GM18511 (cell line): ENCODE results near the gene CFAP97D1.

Experiments used
- ATAC-seq: cut with Tn5 transposase; IDR thresholded peaks from one replicate; pipeline ENCODE4 v1.9.1; 2021; ENCODE audit warnings: mild to moderate bottlenecking, moderate library complexity; ENCODE audit not compliant: unreplicated experiment

CFAP97D1 gene

DNA sequence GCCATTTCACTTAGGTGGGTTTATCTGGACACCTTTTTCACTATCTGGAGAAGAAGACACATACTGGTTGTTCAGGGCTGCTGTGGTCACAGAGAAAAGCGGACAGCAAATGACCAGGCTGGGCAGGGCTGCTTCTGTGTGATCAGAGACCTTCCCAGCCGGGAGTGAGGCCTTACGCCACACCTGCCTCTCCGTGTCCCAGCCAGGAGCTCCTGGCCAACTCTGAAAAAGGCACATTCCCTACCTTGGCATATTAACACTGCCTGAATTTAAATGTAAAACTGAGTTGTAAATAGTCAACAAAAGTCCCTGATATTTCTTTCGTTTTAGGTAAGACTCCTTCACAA is 12.5 kb upstream of the CFAP97D1 start:
- no peak for ATAC-seq

DNA sequence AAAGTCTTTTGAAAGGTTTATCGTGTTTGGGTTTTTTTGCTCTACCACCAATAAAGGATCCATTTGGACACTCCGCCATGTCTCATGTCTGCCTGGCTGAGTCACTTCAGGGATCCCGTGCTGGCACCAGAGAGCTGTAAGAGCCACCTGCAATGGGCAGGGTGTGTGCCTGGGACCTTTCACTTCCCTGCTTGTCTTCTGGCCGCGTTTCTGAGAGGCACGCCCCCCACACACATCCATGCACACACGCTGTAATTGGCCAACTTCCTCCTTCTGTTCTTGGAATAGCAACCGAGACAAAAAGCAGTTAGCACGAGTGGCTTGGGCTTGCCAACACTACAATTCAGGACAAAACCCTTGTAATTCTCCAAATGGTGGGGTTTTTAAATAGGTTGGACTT is 11.9 kb upstream of the CFAP97D1 start:
- no peak for ATAC-seq

DNA sequence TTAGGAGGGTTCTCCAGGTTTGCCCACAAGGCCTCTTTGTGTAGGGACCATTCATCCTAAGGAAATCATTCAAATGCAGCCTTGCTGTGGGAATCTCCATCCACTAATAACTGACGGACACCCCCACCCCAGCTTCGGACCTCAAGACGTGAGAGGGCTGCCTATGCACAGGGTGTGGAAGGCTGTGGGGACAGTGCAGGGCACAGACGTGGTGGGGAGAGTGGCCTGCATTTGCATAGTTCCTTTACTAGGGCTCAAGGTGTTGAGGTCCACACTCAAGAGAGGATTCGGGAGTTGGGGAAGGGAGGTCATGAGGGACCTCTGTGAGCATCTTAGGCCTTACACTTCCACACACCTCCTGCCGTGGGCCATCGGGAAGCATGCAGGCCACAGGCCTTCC is 11.3 kb upstream of the CFAP97D1 start:
- no peak for ATAC-seq

DNA sequence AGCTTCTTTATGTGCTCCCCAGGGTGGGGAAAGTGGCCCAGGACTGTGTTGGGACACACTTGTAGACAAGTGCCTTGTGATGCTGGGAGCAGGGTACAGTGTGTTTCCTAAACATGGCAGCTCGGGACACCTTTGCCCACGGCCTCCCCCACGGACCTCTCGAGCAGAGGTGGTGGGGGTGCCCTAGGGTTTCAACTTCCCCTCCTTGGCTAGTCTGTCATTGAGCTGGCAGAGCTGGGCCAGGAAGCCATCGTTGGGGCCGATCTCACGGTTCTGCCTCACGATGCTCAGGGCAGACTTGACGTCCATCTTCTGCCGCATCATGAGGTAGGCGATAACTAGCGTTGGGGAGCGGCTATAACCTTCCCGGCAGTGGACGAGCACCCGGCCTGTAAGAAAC is 10.8 kb upstream of the CFAP97D1 start:
- ATAC-seq = no peak

DNA sequence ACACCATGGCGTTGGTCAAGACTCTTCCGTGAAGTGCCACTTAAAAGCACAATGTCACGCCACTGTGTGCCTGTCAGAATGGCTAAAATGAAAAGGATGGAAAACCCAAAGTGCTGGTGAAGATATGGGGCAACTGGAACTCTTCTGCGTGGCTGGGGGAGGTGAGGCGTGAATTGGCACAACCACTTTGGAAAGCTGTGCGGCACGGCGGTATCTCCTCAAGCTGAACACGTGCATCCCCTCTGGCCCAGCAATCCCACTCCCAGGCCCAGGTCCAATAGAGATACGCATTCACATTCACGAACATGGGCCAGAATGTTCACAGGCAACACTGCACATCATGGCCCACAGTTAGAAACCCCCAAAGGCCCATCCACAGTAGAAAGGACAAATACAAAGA is 10.4 kb upstream of the CFAP97D1 start:
- no peak for ATAC-seq

DNA sequence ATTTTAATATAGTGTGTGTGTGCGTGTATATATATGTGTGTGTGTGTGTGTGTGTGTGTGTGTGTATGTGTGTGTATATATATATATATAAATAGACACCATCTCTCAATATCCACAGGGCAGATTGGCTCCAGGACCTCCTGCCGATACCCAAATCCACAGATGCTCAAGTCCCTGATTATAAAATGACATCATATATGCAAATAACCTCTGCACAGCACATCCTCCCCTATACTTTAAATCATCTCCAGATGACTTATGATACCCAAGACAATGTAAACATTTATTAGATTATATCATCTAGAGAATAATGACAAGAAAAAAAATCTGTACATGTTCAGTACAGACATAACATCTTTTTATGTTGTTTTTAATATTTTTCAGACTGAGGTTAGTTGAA is 9.3 kb upstream of the CFAP97D1 start:
- ATAC-seq = no peak

DNA sequence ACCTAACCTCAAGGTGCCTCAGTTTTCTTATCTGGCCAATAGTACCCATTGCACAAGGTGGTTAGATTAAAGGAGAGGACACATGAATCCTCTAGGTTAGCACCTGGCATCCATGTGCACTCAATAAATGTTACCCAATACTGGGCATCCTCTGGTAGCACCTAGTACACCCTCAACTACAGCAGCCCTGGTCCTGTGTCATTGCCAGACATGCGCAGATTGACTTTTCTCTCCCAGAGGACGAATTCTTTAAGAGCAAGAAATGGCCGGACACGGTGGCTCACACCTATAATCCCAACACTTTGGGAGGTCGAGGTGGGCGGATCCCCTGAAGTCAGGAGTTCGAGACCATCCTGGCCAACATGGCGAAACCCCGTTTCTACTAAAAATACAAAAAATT is 8.8 kb upstream of the CFAP97D1 start:
- ATAC-seq = no peak

DNA sequence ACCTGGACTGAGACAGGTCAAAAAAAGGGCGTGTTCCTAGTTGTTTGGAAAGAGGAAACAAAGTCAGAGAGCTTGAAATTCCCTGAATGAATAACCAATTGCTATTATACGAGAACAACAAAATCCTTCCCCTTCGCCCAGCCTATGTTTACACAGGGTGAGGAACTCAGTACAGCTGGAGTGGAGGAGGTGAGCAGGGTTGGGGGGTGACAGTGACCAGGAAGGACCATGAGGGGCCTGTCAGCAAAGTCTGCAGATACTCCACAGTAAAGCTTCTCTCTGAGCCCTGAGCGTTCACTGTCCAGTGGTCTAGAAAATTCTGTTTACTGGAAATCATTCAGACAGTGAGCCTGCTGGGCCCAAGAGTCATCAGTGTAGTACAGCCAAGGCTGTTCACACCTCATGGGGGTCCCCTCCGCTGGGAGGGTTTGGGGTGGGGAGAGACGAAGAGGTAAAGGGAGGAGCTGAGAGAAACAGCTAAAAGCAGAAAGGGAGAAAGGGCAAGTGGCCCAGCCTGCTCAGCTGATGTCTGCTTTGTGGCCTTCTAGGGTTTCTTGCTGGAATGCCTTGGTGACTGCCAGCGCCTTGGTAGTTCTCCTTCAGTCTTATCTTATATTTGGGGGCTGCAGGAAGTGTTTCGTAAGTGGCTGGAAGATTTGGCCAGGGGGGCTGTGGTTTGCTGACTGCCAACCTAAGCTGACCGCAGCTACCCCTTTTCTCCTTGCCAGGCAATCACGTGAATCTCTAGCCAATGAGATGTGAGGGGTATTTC is 7.2 kb upstream of the CFAP97D1 start:
- ATAC-seq = no peak

DNA sequence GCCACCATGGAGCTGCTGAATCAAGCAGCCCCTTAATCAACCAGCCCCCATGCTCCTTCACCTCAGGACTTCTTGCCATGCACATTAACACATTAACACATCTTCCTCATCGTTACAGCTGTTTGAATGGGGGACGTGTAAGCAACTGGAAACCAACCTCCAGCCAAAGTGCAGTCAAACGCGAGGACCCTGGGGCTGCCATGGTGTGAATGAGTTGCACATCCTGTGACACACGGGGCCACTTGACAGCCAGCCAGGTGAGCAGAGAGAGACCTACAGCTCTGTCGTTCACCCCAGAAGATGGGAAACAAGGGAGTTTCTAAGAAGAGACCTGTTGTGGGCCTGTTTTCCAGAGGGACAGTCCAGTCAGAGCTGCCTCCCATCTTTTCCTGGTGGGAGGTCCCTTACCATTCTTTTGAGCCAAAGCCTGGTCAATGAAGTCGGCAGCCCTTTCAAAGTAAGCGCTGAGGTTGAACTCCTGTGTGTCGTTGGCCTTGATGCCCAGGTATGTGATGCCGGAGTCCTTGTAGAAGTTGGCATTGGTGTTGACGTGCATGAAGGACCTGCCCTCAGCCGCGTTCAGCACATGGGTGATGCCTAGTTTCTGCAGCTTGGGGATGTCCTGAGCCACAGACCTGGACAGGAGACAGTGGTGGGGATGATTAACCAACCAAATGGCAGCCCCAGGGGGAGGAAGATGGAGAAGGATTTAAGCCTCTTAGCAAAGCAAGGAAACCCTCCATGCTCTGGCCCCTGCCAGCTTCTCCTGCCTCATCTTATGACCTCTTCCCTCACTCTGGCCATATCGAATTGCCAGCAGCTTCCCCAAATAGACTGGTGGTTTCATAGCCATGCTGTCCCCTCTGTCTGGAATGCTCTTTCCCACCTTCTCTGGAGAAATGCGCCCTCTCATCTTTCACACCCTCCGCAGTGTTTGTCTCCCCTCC is 5.7 kb upstream of the CFAP97D1 start:
- ATAC-seq = no peak

DNA sequence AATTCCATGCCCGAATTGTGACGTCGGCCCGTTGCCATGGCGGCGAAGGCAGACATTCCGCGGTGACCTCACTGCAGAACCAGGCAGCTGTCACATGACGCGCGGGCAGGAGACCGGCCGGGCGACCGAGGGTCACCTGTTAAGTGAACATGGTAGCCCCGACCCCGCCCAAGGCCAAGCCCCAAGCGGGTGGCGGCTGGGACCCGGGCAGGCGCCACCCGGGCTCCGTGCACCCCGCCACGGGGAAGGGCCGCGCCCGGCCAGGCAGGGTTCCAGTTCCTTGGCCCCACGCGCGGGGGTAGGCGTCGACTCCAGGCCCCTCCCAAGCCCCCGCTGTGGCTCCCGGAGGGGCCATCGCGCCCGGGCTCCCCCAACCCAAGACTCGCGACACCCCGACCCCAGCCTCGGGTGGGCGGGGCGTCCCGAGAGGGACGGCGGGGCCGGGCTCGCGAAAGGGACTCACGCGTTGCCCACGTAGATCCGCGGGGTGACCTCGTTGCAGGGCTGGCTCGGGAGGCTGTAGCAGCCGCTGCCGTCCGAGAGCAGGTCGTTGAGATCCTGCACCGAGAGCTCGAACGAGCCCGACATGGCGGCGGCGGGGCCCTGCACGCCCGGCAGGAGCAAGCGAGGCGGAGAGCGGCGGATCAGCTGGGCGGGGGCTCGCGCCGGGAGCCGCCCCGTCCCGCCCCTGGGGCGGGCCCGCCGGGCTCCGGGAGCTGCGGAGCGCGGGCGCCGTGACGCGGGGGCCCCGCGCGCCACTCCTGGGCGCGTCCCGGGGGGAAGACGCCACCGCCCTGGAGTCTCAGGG is 1.7 kb upstream of the CFAP97D1 start, which contains the start of gene DUSP3:
TSS of gene DUSP3 (minus strand) at position 641 of the 808 bp plus-strand sequence. CDS start at position 588, 53 bp downstream.
- peak; percentile 90 for ATAC-seq

DNA sequence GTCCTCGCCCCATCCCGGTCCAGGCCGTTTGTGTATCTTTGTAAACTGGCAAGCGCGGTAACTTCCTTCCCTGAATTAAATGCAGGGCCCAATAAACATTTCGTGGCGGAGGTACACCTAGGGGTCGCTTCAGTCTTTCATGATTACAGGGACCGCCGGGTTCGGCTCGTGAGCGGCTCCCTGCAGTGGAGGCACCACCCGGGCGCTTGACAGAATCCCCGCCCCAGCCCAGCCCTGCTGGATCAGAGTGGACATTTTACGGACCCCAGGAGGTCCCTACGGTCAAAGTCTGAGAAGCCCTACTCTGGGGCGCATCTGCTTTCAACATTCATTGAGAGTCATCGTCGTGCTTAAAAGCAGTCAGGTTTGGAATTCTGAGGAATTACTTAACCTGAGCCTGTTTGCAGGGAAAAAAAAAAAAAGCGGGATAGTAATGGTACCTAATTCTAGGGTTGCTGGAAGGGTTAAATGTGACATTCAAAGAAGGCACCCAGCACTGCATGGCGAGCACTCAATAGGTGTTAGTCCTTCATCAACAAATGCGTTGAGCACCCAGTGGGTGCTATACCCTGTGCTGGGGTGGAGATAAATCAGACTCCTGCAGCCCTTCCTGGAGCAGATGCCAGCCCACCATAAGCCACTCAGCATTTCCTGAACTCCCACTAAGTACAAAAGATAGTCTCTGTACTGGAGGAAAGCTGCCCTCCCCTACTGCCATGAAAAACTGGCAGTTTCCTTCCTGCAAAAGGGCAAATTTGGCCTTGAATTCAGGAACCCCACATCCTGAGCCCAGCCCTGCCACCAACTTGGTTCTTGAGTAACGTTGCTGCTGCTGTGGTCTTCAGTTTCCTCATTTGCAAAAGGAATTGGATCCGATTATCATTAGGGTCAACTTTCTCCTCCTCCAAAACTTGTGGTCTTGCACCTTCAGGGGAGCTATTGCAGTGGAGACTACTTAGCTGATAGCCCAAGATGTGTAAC is 800 bp upstream of the CFAP97D1 start:
- ATAC-seq = peak; percentile 39

DNA sequence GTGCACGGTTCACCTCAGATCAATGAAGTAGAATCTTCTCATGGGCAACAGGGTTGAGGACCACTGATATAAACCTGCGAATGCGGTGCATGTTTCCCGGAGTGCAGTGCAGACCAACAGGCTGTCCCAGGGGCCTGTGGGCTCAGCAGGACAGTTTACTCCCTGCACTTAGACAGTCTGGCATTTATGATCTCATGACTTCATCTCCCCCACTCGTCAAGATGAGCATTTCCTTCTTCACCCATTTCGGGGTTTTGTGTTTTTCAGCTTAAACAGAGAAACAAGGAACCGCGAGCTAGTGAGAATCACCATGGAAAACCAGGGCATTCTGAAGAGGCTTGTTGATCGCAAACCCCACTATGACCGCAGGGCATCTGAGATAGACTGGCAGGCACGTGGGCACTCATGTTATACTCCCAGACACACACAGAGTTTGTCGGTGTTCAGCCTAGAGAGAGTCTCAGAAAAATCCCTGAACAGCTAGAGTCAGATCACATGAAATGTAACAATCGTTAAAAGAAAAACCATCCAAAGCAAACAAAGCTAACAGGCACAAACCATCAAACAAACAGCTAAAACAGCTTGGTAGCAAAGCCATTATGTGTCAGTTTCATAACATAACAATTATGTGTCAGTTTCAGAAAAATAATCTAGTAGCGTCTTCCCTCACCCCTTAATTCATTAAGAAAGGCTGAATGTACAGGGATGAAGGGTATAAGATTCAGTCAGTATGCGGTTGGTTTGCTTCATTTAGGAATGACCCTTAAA is 2.9 kb downstream of the CFAP97D1 start:
- ATAC-seq = no peak

DNA sequence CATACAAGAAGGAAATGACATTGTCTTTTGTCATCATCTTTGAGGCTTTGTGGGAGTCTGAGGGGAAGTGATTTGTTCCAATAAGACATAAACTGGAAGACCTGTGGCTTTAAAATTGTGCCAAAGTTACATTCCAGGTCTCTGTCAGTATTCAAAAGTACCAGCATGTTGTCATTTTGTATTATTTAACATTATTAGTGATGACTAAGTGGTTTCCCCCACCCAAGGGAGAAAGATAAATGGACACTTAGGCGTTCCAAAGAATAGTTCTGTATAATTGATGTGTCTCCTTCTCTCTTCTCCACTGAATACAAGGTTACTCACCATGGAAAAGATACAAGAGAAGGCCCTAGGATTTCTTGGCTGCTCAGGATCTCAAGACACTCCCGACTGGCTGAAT is 3.8 kb downstream of the CFAP97D1 start:
- ATAC-seq = no peak

DNA sequence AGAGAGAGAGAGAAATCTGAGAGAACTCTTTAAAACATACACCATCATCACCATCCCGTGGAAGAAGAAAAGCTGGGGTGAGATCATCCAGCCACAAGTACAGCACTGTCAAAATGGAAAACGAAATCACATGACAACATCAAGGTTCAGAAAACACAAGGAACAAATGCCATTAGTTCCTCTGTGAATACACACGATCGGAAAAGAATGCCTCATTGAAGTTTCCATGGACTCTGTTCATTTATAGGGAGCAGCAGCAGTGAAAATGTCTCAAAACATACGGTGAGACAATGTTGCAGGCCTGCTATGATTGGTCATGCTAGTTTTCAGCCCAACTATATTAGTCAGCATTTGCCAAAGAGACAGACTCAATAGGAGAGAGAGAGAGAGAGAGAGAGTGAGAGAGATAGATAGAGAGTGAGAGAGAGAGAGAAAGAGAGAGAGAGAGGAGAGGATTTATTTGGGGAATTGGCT is 4.4 kb downstream of the CFAP97D1 start:
- ATAC-seq = no peak

DNA sequence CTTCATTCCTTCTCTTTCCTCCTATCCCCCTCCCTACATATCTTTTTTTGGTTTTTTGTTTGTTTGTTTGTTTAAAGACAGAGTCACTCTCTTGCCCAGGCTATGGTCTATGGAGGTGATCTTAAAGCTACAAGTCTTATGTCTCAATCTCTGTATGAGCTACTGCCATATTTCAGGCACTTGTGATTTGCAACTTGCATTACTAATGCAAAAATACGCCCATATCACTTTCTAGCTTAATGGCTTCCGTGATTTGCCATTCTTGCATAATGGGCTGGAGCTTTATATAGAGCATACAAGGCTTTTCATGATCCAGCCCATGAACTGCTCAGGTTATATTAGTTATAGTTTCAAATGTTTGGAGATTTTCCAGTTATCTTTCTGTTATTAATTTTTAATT is 7.5 kb downstream of the CFAP97D1 start:
- no peak for ATAC-seq

DNA sequence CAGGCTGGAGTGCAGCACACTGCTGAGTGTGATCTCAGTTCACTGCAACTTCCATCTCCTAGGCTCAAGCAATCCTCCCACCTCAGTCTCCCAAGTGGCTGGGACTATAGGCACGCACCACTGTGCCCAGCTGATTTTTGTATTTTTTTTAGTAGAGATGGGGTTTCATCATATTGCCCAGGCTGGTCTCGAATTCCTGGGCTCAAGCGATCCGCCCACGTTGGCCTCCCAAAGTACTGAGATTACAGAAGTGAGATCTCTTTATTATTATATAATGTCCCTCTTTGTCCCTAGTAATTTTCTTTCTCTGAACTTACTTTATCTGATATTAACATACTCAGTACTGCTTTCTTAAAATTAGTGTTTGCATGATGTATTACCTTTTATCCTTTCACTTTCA is 8.3 kb downstream of the CFAP97D1 start:
- ATAC-seq = no peak

DNA sequence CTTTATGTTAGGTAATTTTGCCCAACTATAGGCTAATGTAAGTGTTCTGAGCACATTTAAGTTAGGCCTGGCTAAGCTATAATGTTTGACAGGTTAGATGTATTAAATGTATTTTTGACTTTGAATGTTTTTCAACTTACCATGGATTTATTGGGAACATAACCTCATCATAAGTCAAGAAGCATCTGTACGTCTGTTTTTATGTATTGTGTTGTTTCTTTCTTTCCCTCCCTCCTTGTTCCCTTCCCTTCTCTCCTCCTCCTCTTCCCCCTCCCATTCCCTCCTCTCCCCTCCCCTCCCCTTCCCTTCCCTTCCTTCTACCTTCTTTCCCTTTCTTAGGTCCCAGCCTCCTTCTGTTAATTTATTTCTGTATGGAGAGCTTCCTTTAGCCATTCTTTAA is 9.2 kb downstream of the CFAP97D1 start:
- no peak for ATAC-seq

DNA sequence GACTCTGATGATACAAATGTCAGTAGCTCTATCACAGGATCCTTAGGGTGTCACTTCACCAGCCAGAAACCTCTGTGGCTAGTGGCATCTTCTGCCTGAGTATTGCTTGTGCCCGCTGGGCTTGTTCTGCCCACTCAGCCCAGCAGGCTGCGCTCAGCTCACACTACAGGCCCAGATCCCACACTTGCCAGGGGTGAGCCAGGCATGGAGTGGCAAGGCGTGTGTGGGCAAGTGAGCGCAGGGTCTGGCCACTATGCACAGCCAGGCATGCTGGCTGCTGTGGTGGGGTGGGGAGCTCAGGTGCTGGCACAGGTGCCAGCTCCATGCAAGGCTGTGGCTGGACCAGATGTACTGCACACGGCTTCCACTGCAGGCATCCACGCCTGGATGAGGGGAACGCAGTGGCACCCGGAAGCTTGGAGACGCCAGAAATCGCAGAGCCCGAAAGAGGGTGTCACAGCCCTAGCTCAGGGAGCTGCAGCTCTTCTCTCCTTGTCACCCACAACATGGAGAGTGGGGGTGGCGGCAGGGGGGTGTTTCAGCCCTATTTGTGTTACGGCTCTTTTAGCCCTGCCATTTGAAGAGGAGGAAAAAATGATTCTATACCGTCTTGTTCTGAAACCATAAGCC is 10.2 kb downstream of the CFAP97D1 start:
- no peak for ATAC-seq

DNA sequence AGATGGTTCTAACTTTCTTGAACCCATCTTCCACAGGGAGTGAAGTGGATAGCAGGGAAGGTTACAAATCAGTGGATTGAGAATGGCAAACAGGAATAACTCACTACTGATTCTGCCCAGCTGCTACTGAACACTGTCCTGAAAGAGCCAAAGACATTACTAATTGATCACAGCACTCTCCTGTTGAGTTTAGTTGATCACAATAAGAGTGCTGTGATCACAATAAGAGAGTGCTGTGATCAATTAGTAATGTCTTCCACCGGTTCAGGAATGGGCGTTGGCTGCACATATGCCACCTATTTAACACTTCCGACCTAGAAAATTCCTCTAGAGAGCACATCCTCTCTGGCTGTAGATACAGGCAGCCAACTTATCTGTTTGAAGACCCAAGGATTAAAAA is 11.4 kb downstream of the CFAP97D1 start:
- no peak for ATAC-seq
